Cardiac muscle cell (in vitro differentiated cells and primary cell): ENCODE results near the gene ATL1. TPM values are rescaled to one million over a fixed set of nuclear protein-coding genes. Genes with fewer than 3 reads are reported as not detected.

Experiments
- DNase-seq, 2 donors: peaks; one replicate each; pipeline versions ENCODE4 v3.0.0 to v3.0.0-alpha.2; 2010 to 2017; ENCODE audit warnings: low read depth in 1 of 2, low spot score in 1 of 2
- H3K27ac ChIP-seq: fragments of 200-600 bp; sonication (generic); 2 replicates; pipeline ENCODE4 v1.5.1; 2016
- H3K27me3 ChIP-seq: fragments of 200-600 bp; sonication (generic); 2 replicates; pipeline ENCODE4 v1.6.0; 2016; ENCODE audit warnings: control low read depth
- H3K36me3 ChIP-seq: fragments of 200-600 bp; sonication (generic); 2 replicates; pipeline ENCODE4 v1.5.1; 2016; ENCODE audit warnings: control low read depth
- H3K4me1 ChIP-seq: fragments of 200-600 bp; sonication (generic); 2 replicates; pipeline ENCODE4 v1.8.1; 2017; ENCODE audit warnings: low read depth, mild to moderate bottlenecking, mixed run types
- H3K4me3 ChIP-seq: fragments of 200-600 bp; sonication (generic); 2 replicates; pipeline ENCODE4 v1.5.1; 2016; ENCODE audit warnings: mild to moderate bottlenecking
- H3K9me3 ChIP-seq: fragments of 200-600 bp; sonication (generic); 2 replicates; pipeline ENCODE4 v1.5.1; 2017; ENCODE audit warnings: low read depth, mild to moderate bottlenecking, control low read depth
- polyA plus RNA-seq: library from polyadenylated mRNA; unstranded; fragments of >200 nt; fragmentation: Nextera tagmentation; extraction: Ambion mirVana; gene quantifications from 2 replicates; pipeline ENCODE4 v1.2.1, GENCODE V29; 2016
- total RNA-seq: library from RNA; depleted of rRNA; stranded (reverse); fragments of >200 nt; gene quantifications from 2 replicates; pipeline ENCODE4 v1.2.3, GENCODE V29; 2016
- TF ChIP-seq, protein P1 (sequence below): IDR thresholded peaks from 2 replicates; pipeline ENCODE4 v1.5.1; 2012; ENCODE audit warnings: low read depth, mild to moderate bottlenecking, low read length

ATL1 gene
- total and polyA plus RNA-seq, 2 experiments from 2014 or later = 0.39 to 3.3 TPM

DNA sequence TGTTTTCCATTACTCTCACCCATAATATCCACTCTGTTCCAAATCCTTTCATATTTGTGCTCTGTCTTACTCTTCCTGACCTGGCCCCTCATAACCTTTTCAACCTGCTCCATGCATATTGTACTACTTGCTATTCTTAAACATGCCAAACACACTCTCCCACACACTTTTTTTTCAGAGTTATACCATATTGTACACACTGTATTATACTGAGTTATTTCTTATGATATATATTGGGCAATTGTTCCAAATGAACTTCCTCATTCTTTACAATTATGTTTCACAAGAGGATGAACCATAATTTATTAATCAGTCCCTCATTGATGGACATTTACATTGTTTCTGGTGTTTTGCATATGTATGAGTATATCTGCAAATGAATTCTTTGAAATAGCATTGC, 18.5 kb downstream of the ATL1 start:
- no peaks in the 10 kb centered on the region for H3K4me1 ChIP-seq
- H3K27ac ChIP-seq = no peak overlapping the region
- no peak for DNase-seq
- TF ChIP-seq, protein P1, sequence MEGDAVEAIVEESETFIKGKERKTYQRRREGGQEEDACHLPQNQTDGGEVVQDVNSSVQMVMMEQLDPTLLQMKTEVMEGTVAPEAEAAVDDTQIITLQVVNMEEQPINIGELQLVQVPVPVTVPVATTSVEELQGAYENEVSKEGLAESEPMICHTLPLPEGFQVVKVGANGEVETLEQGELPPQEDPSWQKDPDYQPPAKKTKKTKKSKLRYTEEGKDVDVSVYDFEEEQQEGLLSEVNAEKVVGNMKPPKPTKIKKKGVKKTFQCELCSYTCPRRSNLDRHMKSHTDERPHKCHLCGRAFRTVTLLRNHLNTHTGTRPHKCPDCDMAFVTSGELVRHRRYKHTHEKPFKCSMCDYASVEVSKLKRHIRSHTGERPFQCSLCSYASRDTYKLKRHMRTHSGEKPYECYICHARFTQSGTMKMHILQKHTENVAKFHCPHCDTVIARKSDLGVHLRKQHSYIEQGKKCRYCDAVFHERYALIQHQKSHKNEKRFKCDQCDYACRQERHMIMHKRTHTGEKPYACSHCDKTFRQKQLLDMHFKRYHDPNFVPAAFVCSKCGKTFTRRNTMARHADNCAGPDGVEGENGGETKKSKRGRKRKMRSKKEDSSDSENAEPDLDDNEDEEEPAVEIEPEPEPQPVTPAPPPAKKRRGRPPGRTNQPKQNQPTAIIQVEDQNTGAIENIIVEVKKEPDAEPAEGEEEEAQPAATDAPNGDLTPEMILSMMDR = no peak
- H3K36me3 ChIP-seq = no peaks in the 10 kb centered on the region
- no peaks in the 10 kb centered on the region for H3K9me3 ChIP-seq
- no peaks in the 10 kb centered on the region for H3K27me3 ChIP-seq
- no peak overlapping the region for H3K4me3 ChIP-seq

GRCh38 chr14:50590464-50590863, 30.5 kb downstream of the ATL1 start:
- TF ChIP-seq, protein P1 = no peak
- DNase-seq = no peak
- Histone ChIP-seq H3K27ac (no peak overlapping the region), H3K27me3 (no peaks in the 10 kb centered on the region), H3K9me3 (no peaks in the 10 kb centered on the region), H3K36me3 (no peaks in the 10 kb centered on the region), H3K4me3 (no peak overlapping the region), H3K4me1 (no peaks in the 10 kb centered on the region)

DNA sequence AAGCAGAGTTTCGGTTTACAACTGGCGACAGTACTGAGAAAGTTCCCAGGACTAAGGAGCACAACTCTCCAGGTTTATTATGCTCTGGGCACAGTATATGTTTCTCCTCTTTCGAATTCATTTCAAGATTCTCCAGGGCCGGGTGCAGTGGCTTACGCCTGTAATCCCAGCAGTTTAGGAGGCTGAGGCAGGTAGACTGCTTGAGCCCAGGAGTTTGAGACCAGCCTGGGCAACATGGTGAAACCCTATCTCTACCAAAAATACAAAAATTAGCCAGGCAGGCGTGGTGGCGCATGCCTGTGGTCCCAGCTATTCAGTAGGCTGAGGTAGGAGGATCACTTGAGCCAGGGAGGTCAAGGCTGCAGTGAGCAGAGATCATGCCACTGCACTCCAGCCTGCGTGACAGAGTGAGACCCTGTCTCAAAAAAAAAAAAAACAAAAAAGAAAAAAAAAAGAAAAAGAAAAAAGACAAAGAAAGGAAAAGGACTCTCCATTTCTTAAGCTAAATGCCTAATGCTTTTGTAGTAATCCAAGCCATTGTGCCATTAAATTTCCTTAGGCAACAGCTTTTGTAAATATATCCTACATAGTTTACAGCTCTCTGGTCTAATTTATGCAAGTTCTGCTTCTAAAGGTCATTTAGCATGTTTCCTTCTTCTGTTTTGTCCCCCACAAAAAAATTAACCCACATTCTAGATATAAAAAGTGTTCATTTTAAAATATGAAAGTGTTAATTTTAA, 34.8 kb downstream of the ATL1 start:
- Histone ChIP-seq H3K4me3 (no peak overlapping the region), H3K9me3 (no peaks in the 10 kb centered on the region), H3K36me3 (no peaks in the 10 kb centered on the region), H3K4me1 (no peaks in the 10 kb centered on the region), H3K27ac (no peak overlapping the region), H3K27me3 (no peaks in the 10 kb centered on the region)
- DNase-seq = no peak
- TF ChIP-seq, protein P1 = no peak

DNA sequence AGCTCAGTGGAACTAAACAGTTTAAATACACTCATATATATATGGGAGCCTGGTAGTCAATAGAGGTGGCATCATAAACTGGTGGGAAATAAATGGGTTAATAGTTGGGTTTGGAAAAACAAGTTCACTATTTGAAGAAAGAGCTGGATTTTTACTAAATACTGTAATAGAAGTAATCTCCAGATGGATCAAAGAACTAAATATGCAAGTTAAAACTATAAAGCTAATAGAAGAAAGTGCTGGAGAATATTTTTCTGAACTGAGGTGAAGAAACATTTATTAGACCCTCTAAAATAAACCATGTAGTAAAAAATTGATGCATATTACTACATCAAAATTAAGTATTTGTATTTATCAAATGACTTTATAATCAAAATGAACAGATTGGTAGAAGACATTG, 38.8 kb downstream of the ATL1 start:
- no peak for DNase-seq
- Histone ChIP-seq H3K9me3 (no peaks in the 10 kb centered on the region), H3K27me3 (no peaks in the 10 kb centered on the region), H3K36me3 (no peaks in the 10 kb centered on the region), H3K4me3 (no peak overlapping the region), H3K27ac (no peak overlapping the region), H3K4me1 (peaks cover 15% of the 10 kb centered on the region)
- TF ChIP-seq, protein P1 = no peak

DNA sequence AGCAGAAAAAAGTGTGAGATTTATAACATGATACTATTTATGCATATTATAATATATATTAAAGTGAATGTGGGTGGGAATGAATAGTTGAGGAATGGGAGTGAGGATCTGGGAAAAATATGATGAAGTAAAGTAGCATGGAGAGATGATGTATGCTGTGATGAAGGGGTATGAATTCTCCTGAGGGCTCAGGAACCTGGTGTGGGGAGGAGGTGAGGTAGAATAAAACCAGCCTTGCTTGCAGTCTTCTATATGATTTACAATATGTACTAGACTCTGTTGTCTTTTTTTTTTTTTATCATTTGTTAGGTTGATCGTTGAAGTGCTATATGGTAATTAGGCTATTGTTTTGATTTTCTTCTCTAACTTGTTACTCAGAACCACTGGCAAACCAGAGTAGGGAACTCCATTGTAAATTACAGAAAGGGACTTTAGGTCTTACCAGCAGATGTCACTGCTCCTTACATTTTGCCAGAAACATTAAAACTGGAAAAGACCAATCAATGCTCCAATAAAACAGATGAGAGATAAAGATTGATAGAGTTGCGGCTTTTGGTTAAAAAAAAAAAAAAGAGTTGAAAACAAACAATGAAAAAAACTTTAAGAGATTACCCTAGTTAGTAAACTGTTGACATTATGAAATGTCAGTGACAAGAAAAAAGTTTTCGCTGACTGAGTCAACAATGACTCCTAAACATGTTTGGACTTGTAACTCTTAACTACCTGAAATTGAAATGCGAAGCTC, 39.9 kb downstream of the ATL1 start:
- H3K27ac ChIP-seq = no peak overlapping the region
- H3K4me3 ChIP-seq = no peak overlapping the region

More for the DNA sequence above, 39.9 kb downstream of the ATL1 start:
- TF ChIP-seq, protein P1 = peak; percentile 64
- Histone ChIP-seq H3K9me3 (no peaks in the 10 kb centered on the region), H3K36me3 (no peaks in the 10 kb centered on the region), H3K27me3 (no peaks in the 10 kb centered on the region), H3K4me1 (peaks cover 15% of the 10 kb centered on the region)
- peak; percentile 53 to 62 for DNase-seq
